H9 (cell line): ENCODE measurements around the gene GGACT. TPM values are rescaled to one million over a fixed set of nuclear protein-coding genes. Genes with fewer than 3 reads are reported as not detected.
A peak's percentile ranks its signal among the peaks of the same experiment; 100 is the strongest.

ENCODE experiments used
- DNase-seq: peaks from one replicate; pipeline ENCODE4 v3.0.0-alpha.2; 2017
- H2AFZ ChIP-seq: one replicate; pipeline ENCODE4 v1.6.1; 2013; ENCODE audit warnings: mild to moderate bottlenecking, low read length, control low read depth, moderate library complexity
- H2AK5ac ChIP-seq: 2 replicates; pipeline ENCODE4 v1.6.1; 2013; ENCODE audit warnings: low read length, control low read depth, mixed read lengths; ENCODE audit not compliant: insufficient read length
- H2BK120ac ChIP-seq: one replicate; pipeline ENCODE4 v1.6.1; 2013; ENCODE audit warnings: low read depth, mild to moderate bottlenecking, low read length, control low read depth, inconsistent platforms; ENCODE audit not compliant: poor library complexity, severe bottlenecking
- H2BK12ac ChIP-seq: 2 replicates; pipeline ENCODE4 v1.6.1; 2013; ENCODE audit warnings: low read length, control low read depth, mixed read lengths, low read depth; ENCODE audit not compliant: insufficient read length
- H2BK15ac ChIP-seq: 2 replicates; pipeline ENCODE4 v1.6.1; 2013; ENCODE audit warnings: low read depth, low read length, control low read depth
- H2BK20ac ChIP-seq: one replicate; pipeline ENCODE4 v1.6.1; 2013; ENCODE audit warnings: low read depth, mild to moderate bottlenecking, low read length, control low read depth, inconsistent platforms; ENCODE audit not compliant: poor library complexity, severe bottlenecking
- H2BK5ac ChIP-seq: 2 replicates; pipeline ENCODE4 v1.6.1; 2013; ENCODE audit warnings: low read length, control low read depth, mixed read lengths; ENCODE audit not compliant: insufficient read length
- H3K14ac ChIP-seq: 2 replicates; pipeline ENCODE4 v1.6.1; 2013; ENCODE audit warnings: low read length, control low read depth; ENCODE audit not compliant: insufficient read depth
- H3K18ac ChIP-seq: 2 replicates; pipeline ENCODE4 v1.6.1; 2013; ENCODE audit warnings: low read depth, mild to moderate bottlenecking, mixed read lengths, low read length, control low read depth; ENCODE audit not compliant: insufficient read length
- H3K23ac ChIP-seq: 2 replicates; pipeline ENCODE4 v1.6.1; 2013; ENCODE audit warnings: low read length, control low read depth, mixed read lengths, low read depth; ENCODE audit not compliant: insufficient read length
- H3K23me2 ChIP-seq: 2 replicates; pipeline ENCODE4 v1.6.1; 2013; ENCODE audit warnings: low read depth, mild to moderate bottlenecking, mixed read lengths, low read length, control low read depth; ENCODE audit not compliant: insufficient read length, poor library complexity, severe bottlenecking
- H3K27ac ChIP-seq: 2 replicates; pipeline ENCODE4 v1.5.1; 2013; ENCODE audit warnings: low read length, control low read depth, mixed read lengths, low read depth; ENCODE audit not compliant: insufficient read length
- H3K27me3 ChIP-seq: 2 replicates; pipeline ENCODE4 v1.6.1; 2013; ENCODE audit warnings: low read length, control low read depth, inconsistent platforms; ENCODE audit not compliant: insufficient read depth
- H3K4ac ChIP-seq: 2 replicates; pipeline ENCODE4 v1.6.1; 2013; ENCODE audit warnings: low read depth, mild to moderate bottlenecking, control low read depth, inconsistent platforms, low read length, moderate library complexity
- H3K4me1 ChIP-seq: 2 replicates; pipeline ENCODE4 v1.6.1; 2013; ENCODE audit warnings: low read length, control low read depth, inconsistent platforms; ENCODE audit not compliant: insufficient read depth
- H3K4me2 ChIP-seq: 2 replicates; pipeline ENCODE4 v1.6.1; 2013; ENCODE audit warnings: low read length, control low read depth, mixed read lengths; ENCODE audit not compliant: insufficient read length, insufficient read depth
- H3K56ac ChIP-seq: 2 replicates; pipeline ENCODE4 v1.6.1; 2013; ENCODE audit warnings: low read depth, mild to moderate bottlenecking, mixed read lengths, low read length, control low read depth; ENCODE audit not compliant: insufficient read length
- H3K79me1 ChIP-seq: 2 replicates; pipeline ENCODE4 v1.6.1; 2013; ENCODE audit warnings: low read depth, mild to moderate bottlenecking, moderate library complexity, low read length, control low read depth, inconsistent platforms; ENCODE audit not compliant: insufficient read depth, poor library complexity, severe bottlenecking
- H3K79me2 ChIP-seq: 2 replicates; pipeline ENCODE4 v1.6.1; 2013; ENCODE audit warnings: low read length, control low read depth, inconsistent platforms; ENCODE audit not compliant: insufficient read depth
- H3K9ac ChIP-seq: 2 replicates; pipeline ENCODE4 v1.6.1; 2013; ENCODE audit warnings: low read length, control low read depth, mixed read lengths; ENCODE audit not compliant: insufficient read length; ENCODE audit errors: extremely low read depth
- H3K9me3 ChIP-seq: one replicate; pipeline ENCODE4 v1.6.1; 2013; ENCODE audit warnings: low read depth, low read length, inconsistent platforms; ENCODE audit not compliant: control insufficient read depth
- H3T11ph ChIP-seq: one replicate; pipeline ENCODE4 v1.6.1; 2013; ENCODE audit warnings: mild to moderate bottlenecking, low read length, control low read depth, inconsistent platforms
- H4K20me1 ChIP-seq: one replicate; pipeline ENCODE4 v1.6.1; 2013; ENCODE audit not compliant: control insufficient read depth, insufficient read length, insufficient read depth
- H4K5ac ChIP-seq: 2 replicates; pipeline ENCODE4 v1.6.1; 2013; ENCODE audit warnings: low read depth, mild to moderate bottlenecking, mixed read lengths, low read length, control low read depth; ENCODE audit not compliant: insufficient read length
- H4K8ac ChIP-seq: replicated peaks from 2 replicates; pipeline ENCODE4 v1.6.1; 2013; ENCODE audit warnings: low read length, control low read depth, mixed read lengths, low read depth; ENCODE audit not compliant: insufficient read length
- H4K91ac ChIP-seq: 2 replicates; pipeline ENCODE4 v1.6.1; 2013; ENCODE audit warnings: low read depth, mild to moderate bottlenecking, moderate library complexity, mixed read lengths, low read length, control low read depth; ENCODE audit not compliant: insufficient read length
- H3K27ac Mint-ChIP-seq, 3 experiments: 2 replicates in 2 of 3; 3 replicates in 1 of 3; pipeline ENCODE4 v1.8.0; 2020 to 2021; ENCODE audit warnings: mixed read lengths in 3 of 3, mild to moderate bottlenecking in 1 of 3, moderate library complexity in 1 of 3
- H3K27me3 Mint-ChIP-seq: 2 replicates; pipeline ENCODE4 v1.8.0; 2021; ENCODE audit warnings: low read depth, mild to moderate bottlenecking, moderate library complexity, mixed read lengths
- H3K36me3 Mint-ChIP-seq, 3 experiments: 2 replicates in 2 of 3; 3 replicates in 1 of 3; pipeline ENCODE4 v1.8.0; 2020 to 2021; ENCODE audit warnings: low read depth in 3 of 3, mixed read lengths in 3 of 3; ENCODE audit not compliant: insufficient read depth in 1 of 3
- H3K4me1 Mint-ChIP-seq, 2 experiments: 2 replicates each; pipeline ENCODE4 v1.8.0; 2020; ENCODE audit warnings: mixed read lengths in 2 of 2
- H3K4me3 Mint-ChIP-seq, 2 experiments: 2 replicates in 1 of 2; 3 replicates in 1 of 2; pipeline ENCODE4 v1.8.0; 2020 to 2021; ENCODE audit warnings: mild to moderate bottlenecking in 2 of 2, mixed read lengths in 2 of 2, moderate library complexity in 1 of 2
- H3K9me3 Mint-ChIP-seq, 2 experiments: 2 replicates in 1 of 2; 3 replicates in 1 of 2; pipeline ENCODE4 v1.8.0; 2020; ENCODE audit warnings: mild to moderate bottlenecking in 2 of 2, mixed read lengths in 2 of 2, moderate library complexity in 1 of 2
- CTCF ChIP-seq: fragments of 200-600 bp; sonication (generic); conservative IDR thresholded peaks from 3 replicates; pipeline ENCODE4 v1.8.0; 2021; ENCODE audit warnings: antibody characterized with exemption, mild to moderate bottlenecking
- WGBS: extraction: QIAGEN DNeasy Blood & Tissue Kit; methylation state at CpG from one replicate; pipeline ENCODE4 v1.1.7; 2013; ENCODE audit warnings: missing lambda C conversion rate, low lambda C conversion rate, mixed read lengths; ENCODE audit not compliant: insufficient read length; ENCODE audit errors: extremely low coverage; 5-methylcytosine and 5-hydroxymethylcytosine counted together
- total RNA-seq: library from RNA; stranded (reverse); gene quantifications from 2 replicates; pipeline ENCODE4 v1.2.1, GENCODE V29; 2021

The GGACT gene
- total RNA-seq, 1 experiment from 2014 or later: 1.3 TPM

DNA sequence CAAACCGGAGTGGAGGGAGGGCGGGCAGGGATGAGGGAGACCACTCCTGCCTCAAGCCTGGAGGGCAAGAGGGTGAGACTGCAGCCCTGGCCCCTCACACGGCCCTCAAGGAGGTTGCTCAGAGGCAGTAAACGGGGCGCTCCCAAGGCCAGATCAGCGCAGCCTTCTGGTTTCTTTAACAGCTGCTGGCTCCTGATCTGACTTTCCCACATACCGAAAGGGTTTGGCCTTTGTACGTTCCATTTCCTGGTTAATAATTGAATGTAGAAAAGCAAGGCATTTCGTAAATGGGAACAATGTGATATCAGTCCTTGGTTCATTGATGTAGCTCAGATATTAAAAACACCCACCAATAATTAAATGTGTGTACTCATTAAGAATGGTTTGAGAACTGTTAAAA lies 71.5 kb downstream of the GGACT start:
- no peak overlapping the region for H4K8ac ChIP-seq
- no peak overlapping the region for H2BK12ac ChIP-seq
- no peak overlapping the region for H3K27ac ChIP-seq
- H3K79me1 ChIP-seq: no peaks in the 10 kb centered on the region
- whole genome bisulfite sequencing: no CpG with 5 or more reads among the region's 9 CpGs
- peaks cover 0 to 7% (median 2%) of the 10 kb centered on the region in 3 experiments; a peak in 3 of 7 replicates for H3K36me3 Mint-ChIP-seq
- H3K56ac ChIP-seq: no peak overlapping the region
- no peak overlapping the region for H3K9ac ChIP-seq
- H3K27me3 ChIP-seq: no peaks in the 10 kb centered on the region
- H3K14ac ChIP-seq: peak overlapping the region; percentile 35; the same call in 1 of the 2 replicates
- H2BK120ac ChIP-seq: no peak overlapping the region
- no peak overlapping the region for H2BK5ac ChIP-seq
- no peaks in the 10 kb centered on the region for H3K9me3 ChIP-seq
- no peak overlapping the region for H2AFZ ChIP-seq
- peaks cover 60 to 67% of the 10 kb centered on the region in 2 experiments for H3K4me1 Mint-ChIP-seq
- no peak overlapping the region for H3T11ph ChIP-seq
- H2AK5ac ChIP-seq: no peak overlapping the region
- no peaks in the 10 kb centered on the region for H3K23me2 ChIP-seq
- peaks cover 14% of the 10 kb centered on the region; the same call in 1 of the 2 replicates for H3K4me1 ChIP-seq
- no peak overlapping the region for H3K4me3 Mint-ChIP-seq
- no peak overlapping the region for H2BK20ac ChIP-seq
- H3K23ac ChIP-seq: no peak overlapping the region
- no peak overlapping the region for H3K18ac ChIP-seq
- H3K4me2 ChIP-seq: no peak overlapping the region
- no peak overlapping the region for H2BK15ac ChIP-seq
- H4K91ac ChIP-seq: no peak overlapping the region
- peak; percentile 35 for DNase-seq
- no peaks in the 10 kb centered on the region for H3K27me3 Mint-ChIP-seq
- H4K5ac ChIP-seq: no peak overlapping the region
- H3K4ac ChIP-seq: no peak overlapping the region
- no peaks in the 10 kb centered on the region for H3K9me3 Mint-ChIP-seq
- TF ChIP-seq CTCF: no peak
- peak overlapping the region in 1 of 3 experiments; percentile 16; a peak in 2 of 7 replicates for H3K27ac Mint-ChIP-seq
- no peaks in the 10 kb centered on the region for H3K79me2 ChIP-seq
- no peaks in the 10 kb centered on the region for H4K20me1 ChIP-seq
